Retinal pigment epithelial cell (primary cell): ENCODE measurements around the gene ERBB4.

Experiments used
- DNase-seq: peaks from one replicate; pipeline ENCODE4 v3.0.0-alpha.2; 2010; ENCODE audit warnings: low read depth
- H3K4me3 ChIP-seq: 2 replicates; pipeline ENCODE4 v1.5.1; 2011; ENCODE audit warnings: mild to moderate bottlenecking, low read length, control low read depth, moderate library complexity
- TF ChIP-seq, protein P1 (sequence below): conservative IDR thresholded peaks from 2 replicates; pipeline ENCODE4 v1.5.1; 2011; ENCODE audit warnings: low read depth, low read length, control low read depth, inconsistent platforms

The ERBB4 gene

DNA sequence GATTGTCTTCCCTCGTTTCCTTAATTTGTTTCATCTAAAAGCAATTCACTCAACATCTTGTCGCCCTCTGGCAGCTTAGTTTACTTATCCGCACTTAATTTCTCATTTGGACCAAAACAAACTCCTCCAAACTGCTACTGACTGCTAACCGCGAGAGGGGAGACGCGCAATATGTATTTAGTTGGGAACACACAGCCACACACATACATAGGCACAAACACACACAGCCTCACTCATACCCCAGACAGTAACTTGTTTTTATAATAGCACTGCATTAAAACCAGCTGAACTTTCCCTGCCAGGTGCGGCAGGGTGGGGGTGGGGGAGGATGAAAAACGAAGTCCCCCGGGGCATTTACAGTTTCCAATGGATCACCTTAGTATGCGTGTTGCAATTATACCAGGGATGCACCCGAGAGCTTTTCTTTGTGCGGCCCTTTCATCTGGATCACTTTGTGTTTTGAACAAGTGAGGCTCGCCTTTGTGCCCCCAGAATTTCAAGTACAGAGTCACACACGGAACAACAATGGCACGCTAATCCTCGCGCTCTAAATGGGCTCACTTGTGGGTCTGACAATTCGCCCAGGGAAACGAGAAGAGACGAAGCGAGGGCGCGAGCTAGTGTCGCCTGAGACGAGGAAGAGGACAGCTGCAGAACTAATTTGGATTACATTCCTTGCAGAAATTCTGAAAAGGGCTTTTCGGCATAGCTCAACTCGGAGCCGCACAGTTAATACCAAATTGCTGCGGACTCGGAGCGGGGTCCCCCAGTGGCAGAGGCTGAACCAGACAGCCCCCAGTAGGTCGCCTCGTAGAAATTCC lies 2.4 kb downstream of the ERBB4 start:
- DNase-seq: no peak
- TF ChIP-seq, protein P1, sequence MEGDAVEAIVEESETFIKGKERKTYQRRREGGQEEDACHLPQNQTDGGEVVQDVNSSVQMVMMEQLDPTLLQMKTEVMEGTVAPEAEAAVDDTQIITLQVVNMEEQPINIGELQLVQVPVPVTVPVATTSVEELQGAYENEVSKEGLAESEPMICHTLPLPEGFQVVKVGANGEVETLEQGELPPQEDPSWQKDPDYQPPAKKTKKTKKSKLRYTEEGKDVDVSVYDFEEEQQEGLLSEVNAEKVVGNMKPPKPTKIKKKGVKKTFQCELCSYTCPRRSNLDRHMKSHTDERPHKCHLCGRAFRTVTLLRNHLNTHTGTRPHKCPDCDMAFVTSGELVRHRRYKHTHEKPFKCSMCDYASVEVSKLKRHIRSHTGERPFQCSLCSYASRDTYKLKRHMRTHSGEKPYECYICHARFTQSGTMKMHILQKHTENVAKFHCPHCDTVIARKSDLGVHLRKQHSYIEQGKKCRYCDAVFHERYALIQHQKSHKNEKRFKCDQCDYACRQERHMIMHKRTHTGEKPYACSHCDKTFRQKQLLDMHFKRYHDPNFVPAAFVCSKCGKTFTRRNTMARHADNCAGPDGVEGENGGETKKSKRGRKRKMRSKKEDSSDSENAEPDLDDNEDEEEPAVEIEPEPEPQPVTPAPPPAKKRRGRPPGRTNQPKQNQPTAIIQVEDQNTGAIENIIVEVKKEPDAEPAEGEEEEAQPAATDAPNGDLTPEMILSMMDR: peak; percentile 9
- peak overlapping the region; percentile 80 for H3K4me3 ChIP-seq

DNA sequence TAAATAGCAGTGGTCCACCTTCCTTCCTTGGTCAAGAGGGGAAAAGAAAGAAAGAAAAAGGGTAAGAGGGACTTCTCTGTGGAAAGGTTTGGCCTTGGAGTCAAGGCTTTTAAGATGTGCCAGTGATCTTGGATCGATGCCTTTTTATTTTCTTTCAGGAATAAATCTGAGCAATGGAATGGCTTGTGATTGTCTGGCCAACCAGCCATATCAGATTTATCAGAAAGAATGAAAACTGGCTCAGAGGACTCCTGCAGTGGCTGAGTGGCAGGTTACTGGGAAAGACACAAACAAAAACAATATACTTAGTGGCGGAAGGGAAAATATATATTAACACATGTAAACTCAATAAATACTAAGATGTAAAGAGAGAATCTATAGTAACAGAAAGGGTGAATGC lies 4.3 kb downstream of the ERBB4 start:
- no peak for DNase-seq

DNA sequence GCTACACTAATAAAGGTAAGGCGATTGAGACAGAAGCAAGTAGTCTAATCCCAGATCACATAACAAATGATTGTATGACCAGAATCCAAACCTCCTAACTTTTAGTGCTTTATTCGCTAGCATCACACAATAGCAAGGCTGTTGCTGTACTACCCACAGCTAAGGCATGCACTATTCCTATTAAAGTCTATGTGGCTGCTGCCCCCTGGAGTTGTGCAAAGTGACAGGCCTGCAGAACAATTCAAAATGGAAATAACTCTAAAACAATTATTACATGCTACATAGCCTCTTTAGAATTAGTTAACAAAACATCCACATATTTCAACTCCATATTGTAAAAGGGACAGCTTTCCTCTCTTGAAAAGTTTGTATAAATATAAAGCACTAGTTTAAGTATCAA lies 6.0 kb downstream of the ERBB4 start:
- TF ChIP-seq, protein P1: peak; percentile 19
- H3K4me3 ChIP-seq: no peak overlapping the region
- no peak for DNase-seq

More for the DNA sequence above, 4.3 kb downstream of the ERBB4 start:
- H3K4me3 ChIP-seq: no peak overlapping the region
- TF ChIP-seq, protein P1: no peak

DNA sequence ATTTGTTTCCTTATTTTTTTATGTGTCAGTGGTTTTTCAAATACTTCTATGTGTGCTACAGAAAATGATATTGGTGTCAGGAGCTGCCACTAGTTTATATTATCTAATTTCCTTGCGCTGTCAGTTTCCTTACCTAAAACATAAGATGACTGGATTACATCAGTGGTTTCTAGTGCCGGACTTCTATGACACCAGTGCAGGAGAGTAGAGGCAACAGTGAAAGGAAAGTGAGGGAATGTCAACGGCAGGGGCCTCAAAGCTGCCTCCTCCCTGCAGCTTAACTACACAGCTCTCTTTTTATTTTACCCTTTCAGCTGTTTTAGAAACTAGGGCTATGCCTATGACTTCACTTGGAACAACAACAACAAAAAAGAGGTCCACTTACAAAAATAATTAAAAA lies 6.5 kb downstream of the ERBB4 start:
- H3K4me3 ChIP-seq: no peak overlapping the region
- TF ChIP-seq, protein P1: no peak
- DNase-seq: no peak

DNA sequence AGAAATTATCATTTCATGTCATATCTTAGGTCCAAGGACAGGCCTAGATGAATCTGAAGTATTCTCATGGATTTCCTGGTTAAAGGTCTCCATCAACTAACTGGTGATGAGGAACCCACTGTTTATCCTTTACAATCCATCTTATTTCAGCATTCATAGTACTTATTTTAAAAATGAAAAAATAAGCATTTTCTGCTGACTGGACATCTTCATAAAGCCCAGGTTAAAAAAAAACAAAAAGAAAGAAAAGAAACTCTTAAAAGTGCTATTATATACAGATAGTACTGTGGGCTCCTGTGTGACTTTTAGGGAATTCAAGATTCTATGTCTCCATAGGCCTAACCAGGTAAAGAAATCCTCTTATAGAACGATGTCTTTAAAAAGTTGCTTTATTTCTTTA lies 7.1 kb downstream of the ERBB4 start:
- TF ChIP-seq, protein P1: no peak
- no peak for DNase-seq
- H3K4me3 ChIP-seq: no peak overlapping the region

DNA sequence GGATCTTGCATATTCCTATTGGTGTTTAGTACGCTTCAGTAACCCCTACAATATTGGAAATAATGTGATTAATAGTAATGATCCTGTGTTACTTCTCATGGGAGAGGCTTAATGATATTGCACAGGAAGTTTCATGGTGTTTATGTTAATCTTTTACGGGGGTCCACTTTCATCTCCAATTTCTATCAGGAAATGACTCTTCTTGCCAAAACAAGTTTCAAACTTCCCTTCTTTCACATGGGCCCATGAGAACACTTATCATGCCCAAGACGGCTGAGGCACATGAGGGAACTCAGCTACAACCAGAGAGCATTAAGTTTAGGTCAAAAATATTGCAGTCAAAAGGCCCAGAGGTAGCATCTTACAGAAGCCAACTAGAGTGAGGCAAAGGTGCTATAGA lies 7.6 kb downstream of the ERBB4 start:
- TF ChIP-seq, protein P1: no peak
- H3K4me3 ChIP-seq: no peak overlapping the region
- DNase-seq: no peak

DNA sequence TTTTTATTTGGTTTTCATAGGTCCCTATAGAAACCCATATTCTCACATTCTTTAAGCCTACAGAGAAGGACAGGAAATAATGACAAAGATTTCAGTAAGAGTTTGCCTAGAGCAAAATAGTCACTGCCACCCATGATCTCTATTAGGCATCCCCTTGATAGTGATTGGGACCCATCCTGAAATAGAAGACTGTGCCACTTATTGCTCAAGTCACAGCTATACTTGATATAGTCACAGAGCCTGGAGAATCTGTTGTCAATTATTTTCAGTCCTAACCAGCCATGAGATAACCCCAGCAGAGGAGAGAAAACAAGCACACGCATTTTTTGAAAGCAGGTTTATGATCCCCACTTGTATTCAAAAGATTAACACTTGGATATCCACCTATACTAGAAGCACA lies 8.2 kb downstream of the ERBB4 start:
- no peak for DNase-seq
- H3K4me3 ChIP-seq: no peak overlapping the region
- TF ChIP-seq, protein P1: no peak
